Measurements from ENCODE around the gene KLHL5. TPM values are rescaled to one million over a fixed set of nuclear protein-coding genes. Genes with fewer than 3 reads are reported as not detected.

KLHL5 gene
- total and polyA plus RNA-seq, 12 donors = 4.2 to 22.7 (median 11.3) TPM

DNA sequence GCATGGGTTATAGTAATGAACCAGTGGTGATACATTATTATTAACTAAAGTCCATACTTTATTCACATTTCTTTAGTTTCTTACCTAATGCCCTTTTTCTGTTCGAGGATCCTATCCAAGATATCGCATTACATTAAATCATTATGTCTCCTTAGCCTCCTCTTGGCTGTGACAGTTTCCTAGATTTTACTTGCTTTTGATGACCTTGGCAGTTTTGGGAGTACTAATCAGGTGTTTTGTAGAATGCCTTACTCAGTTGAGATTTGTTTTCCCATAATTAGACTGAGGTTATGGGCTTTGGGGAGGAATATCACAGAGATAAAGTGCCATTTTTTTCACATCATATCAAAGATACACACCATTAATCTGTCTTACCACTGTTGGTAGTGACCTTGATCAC lies 5.0 kb downstream of the KLHL5 start:
- intact Hi-C loops (cut with DNase I) = no loop called here
- TF ChIP-seq, protein P1, sequence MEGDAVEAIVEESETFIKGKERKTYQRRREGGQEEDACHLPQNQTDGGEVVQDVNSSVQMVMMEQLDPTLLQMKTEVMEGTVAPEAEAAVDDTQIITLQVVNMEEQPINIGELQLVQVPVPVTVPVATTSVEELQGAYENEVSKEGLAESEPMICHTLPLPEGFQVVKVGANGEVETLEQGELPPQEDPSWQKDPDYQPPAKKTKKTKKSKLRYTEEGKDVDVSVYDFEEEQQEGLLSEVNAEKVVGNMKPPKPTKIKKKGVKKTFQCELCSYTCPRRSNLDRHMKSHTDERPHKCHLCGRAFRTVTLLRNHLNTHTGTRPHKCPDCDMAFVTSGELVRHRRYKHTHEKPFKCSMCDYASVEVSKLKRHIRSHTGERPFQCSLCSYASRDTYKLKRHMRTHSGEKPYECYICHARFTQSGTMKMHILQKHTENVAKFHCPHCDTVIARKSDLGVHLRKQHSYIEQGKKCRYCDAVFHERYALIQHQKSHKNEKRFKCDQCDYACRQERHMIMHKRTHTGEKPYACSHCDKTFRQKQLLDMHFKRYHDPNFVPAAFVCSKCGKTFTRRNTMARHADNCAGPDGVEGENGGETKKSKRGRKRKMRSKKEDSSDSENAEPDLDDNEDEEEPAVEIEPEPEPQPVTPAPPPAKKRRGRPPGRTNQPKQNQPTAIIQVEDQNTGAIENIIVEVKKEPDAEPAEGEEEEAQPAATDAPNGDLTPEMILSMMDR (IDR thresholded peaks at IDR 0.05) = no peak
- H3K36me3 ChIP-seq = no peaks in the 10 kb centered on the region
- H3K9me3 ChIP-seq = no peaks in the 10 kb centered on the region
- H3K4me3 ChIP-seq = no peak overlapping the region
- 92 to 95% methylated on average over 2 of the region's 2 CpGs for WGBS, 2 donors
- peaks cover 0 to 15% (median 0%) of the 10 kb centered on the region in 9 donors for H3K4me1 ChIP-seq
- no peak for DNase-seq
- no peak overlapping the region for H3K27ac ChIP-seq
- H3K27me3 ChIP-seq = no peaks in the 10 kb centered on the region
- no peak for ATAC-seq

DNA sequence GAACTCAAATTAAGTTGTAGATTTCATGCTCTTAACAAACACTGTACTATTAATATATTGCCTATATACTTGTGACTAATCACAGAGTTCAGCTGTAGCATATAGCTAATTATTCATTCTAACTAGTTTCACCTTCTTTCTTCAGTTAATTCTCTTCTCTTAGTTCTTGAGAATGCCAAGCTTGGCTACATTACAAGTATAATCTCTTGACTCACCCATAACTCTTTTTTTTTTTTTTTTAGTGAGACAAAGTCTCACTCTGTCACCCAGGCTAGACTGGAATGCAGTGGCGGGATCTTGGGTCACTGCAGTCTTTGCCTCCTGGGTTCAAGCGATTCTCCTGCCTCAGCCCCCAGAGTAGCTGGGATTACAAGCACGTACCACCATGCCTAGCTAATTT lies 5.4 kb downstream of the KLHL5 start:
- WGBS, 2 donors = 93% methylated on average over 3 of the region's 3 CpGs
- intact Hi-C loops (cut with DNase I) = no loop called here
- TF ChIP-seq, protein P1 (IDR thresholded peaks at IDR 0.05) = no peak
- no peaks in the 10 kb centered on the region for H3K36me3 ChIP-seq
- no peaks in the 10 kb centered on the region for H3K9me3 ChIP-seq
- ATAC-seq (no peak), DNase-seq (no peak)
- H3K4me3 ChIP-seq = no peak overlapping the region
- H3K27ac ChIP-seq = no peak overlapping the region
- H3K4me1 ChIP-seq = peaks cover 0 to 14% (median 0%) of the 10 kb centered on the region in 9 donors
- no peaks in the 10 kb centered on the region for H3K27me3 ChIP-seq

DNA sequence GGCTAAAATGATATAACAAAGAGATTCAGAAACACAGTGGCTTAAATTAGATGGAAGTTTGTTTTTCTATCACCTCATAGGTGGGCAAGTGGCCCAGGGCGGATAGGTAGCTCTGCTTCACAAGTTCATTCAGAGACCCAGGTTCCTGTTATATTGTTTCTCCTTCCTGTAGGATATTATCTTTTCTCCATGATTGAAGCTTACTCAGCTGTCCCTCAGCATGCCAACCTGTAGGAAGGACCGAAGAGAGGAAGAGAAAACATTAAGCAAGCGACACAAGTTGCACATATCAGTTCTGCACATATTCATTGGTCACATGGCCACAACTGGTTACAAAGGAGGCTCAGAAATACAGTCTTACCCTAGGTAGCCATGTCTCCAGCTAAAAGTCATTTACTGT lies 6.9 kb downstream of the KLHL5 start:
- TF ChIP-seq, protein P1 (IDR thresholded peaks at IDR 0.05) = no peak
- ATAC-seq (no peak), DNase-seq (no peak)
- no peak overlapping the region for H3K4me3 ChIP-seq
- intact Hi-C loops (cut with DNase I) = no loop called here
- 77 to 91% methylated on average over 3 of the region's 3 CpGs for WGBS, 2 donors
- no peak overlapping the region for H3K27ac ChIP-seq
- H3K27me3 ChIP-seq = no peaks in the 10 kb centered on the region
- H3K36me3 ChIP-seq = no peaks in the 10 kb centered on the region
- no peaks in the 10 kb centered on the region for H3K9me3 ChIP-seq
- H3K4me1 ChIP-seq = peaks cover 0 to 14% (median 0%) of the 10 kb centered on the region in 9 donors

DNA sequence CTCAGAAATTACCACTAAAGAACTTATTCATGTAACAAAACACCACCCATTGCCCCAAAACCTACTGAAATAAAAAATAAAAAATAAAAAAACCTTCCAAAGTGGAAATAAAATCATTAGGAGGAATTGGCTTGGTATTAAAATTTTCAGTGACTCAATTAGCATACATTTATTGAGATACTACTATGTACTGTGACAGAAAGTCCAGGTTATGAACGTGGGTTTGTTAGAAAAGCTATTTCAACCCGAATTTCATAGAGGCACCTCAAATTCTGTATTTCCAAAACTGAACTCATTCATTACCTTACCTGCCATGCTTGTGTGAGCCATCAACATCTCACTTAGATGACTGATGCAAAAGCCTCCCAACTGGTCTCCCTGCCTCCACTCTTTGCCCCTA lies 16.8 kb downstream of the KLHL5 start:
- Histone ChIP-seq H3K9me3 (no peaks in the 10 kb centered on the region), H3K27ac (no peak overlapping the region), H3K36me3 (peaks cover 0 to 46% (median 6%) of the 10 kb centered on the region in 9 donors), H3K4me1 (no peaks in the 10 kb centered on the region), H3K4me3 (no peak overlapping the region), H3K27me3 (no peaks in the 10 kb centered on the region)
- ATAC-seq (no peak), DNase-seq (no peak)
- 94 to 96% methylated on average over 2 of the region's 2 CpGs for WGBS, 2 donors
- intact Hi-C loops (cut with DNase I) = no loop called here
- TF ChIP-seq, protein P1 (IDR thresholded peaks at IDR 0.05) = no peak

Measured in heart right ventricle (tissue), 16 donors.